Prostate gland (tissue), 1 donor: ENCODE measurements around the gene ZFAND3.

Experiments used
- POLR2A ChIP-seq: fragments of 450-650 bp; IDR thresholded peaks from one replicate; pipeline ENCODE4 v1.6.1; 2016; ENCODE audit warnings: antibody characterized with exemption, mild to moderate bottlenecking
- POLR2AphosphoS5 ChIP-seq: sonication (generic); formaldehyde crosslinking; IDR thresholded peaks from one replicate; pipeline ENCODE4 v1.6.1; 2017; ENCODE audit warnings: antibody characterized with exemption

DNA sequence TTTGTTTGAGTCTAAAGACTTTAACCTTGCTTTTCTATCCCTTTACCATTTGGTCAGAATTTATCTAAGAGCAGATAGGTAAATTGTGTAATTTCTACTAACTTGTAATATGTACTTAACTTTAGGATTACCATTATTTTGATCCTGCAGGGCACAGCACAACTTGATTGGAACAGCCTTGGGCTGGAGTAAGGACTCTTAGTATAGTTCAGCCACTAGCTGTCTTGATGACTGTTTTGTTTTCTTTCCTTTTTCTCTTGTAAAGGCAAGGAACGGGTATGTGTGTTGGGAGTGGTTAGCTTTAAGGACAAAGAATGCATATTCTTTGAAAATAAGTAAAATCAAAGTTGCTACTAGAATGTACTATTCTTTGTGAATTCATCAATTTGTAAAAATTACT is 203.2 kb downstream of the ZFAND3 start:
- TF ChIP-seq POLR2AphosphoS5 (no peak), POLR2A (no peak)
